Body of pancreas (tissue), 4 donors: ENCODE data around the gene TTI1. TPM values are rescaled to one million over a fixed set of nuclear protein-coding genes. Genes with fewer than 3 reads are reported as not detected.

ENCODE experiments used
- ATAC-seq: fragments of 150-250 bp; one replicate; pipeline ENCODE4 v1.9.1; 2016
- DNase-seq, 4 donors: peaks; one replicate each; pipeline ENCODE4 v3.0.0-alpha.2; 2019
- H3K27ac ChIP-seq, 4 donors: fragments of 200-600 bp; sonication (generic); 1 replicate in 3 of 4; 2 replicates in 1 of 4; pipeline versions ENCODE4 v1.5.1 to v1.6.1; 2016 to 2019; ENCODE audit warnings: mild to moderate bottlenecking in 1 of 4, mixed read lengths in 1 of 4, moderate library complexity in 1 of 4
- H3K27me3 ChIP-seq, 2 donors: fragments of 200-600 bp; sonication (generic); one replicate each; pipeline ENCODE4 v1.6.0; 2016; ENCODE audit warnings: mild to moderate bottlenecking in 1 of 2
- H3K36me3 ChIP-seq, 2 donors: fragments of 200-600 bp; sonication (generic); replicated peaks in 1 of 2; 2 replicates each; pipeline ENCODE4 v1.5.1; 2016; ENCODE audit warnings: low read depth in 2 of 2; ENCODE audit not compliant: insufficient read depth in 1 of 2
- H3K4me1 ChIP-seq: fragments of 200-600 bp; sonication (generic); one replicate; pipeline ENCODE4 v1.6.0; 2016
- H3K4me3 ChIP-seq, 2 donors: fragments of 200-600 bp; sonication (generic); 1 replicate in 1 of 2; 2 replicates in 1 of 2; pipeline ENCODE4 v1.5.1; 2016 to 2019
- H3K9me3 ChIP-seq, 3 donors: fragments of 200-600 bp; sonication (generic); 1 replicate in 2 of 3; 2 replicates in 1 of 3; pipeline ENCODE4 v1.5.1; 2016
- CTCF ChIP-seq, 7 experiments: fragments of 450-650 bp in 4 of 7; fragments of 200-600 bp in 3 of 7; sonication (generic) in 3 of 7; IDR thresholded peaks; one replicate each; pipeline ENCODE4 v1.5.1; 2016 to 2019; ENCODE audit warnings: antibody characterized with exemption in 7 of 7
- POLR2A ChIP-seq, 3 donors: fragments of 450-650 bp; IDR thresholded peaks; one replicate each; pipeline ENCODE4 v1.6.1; 2016; ENCODE audit warnings: antibody characterized with exemption in 3 of 3, mild to moderate bottlenecking in 2 of 3
- WGBS, 2 donors: methylation state at CpG; one replicate each; pipeline ENCODE4 v1.1.5; 2017; 5-methylcytosine and 5-hydroxymethylcytosine counted together
- intact Hi-C: fragments of 100-400 bp; cut with DNase I; formaldehyde crosslinking; loops from one replicate; pipeline ENCODE4 v1.15.1; 2023
- total RNA-seq, 2 donors: library from RNA; depleted of rRNA; stranded (reverse); fragments of >200 nt; gene quantifications; one replicate each; pipeline ENCODE4 v1.1.0, GENCODE V29; 2016

The TTI1 gene
- total RNA-seq, 2 donors from 2014 or later, result 12.2 to 14.0 TPM

DNA sequence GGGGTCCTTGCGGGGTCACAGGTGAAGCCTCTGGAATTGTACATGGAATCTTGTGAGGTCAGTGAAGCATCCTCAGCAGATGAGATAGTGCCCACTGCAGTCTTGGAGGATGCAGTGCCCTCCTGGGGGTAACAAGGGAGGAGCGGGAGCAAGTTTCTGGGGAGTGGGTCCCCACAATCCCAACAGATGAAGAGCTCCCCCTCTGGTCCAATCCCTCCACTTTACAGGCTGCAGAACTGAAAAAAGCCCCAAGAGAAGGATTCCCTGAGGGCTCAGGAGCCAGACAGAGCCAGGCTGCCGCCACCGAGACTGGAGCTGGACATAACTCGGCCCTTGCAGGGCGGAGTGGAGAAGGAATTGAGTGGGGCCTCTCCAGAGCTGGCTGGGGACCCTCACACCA, 52.4 kb downstream of the TTI1 start:
- peaks cover 0 to 4% of the 10 kb centered on the region in 2 donors for H3K36me3 ChIP-seq
- H3K4me1 ChIP-seq, result peaks cover 9% of the 10 kb centered on the region
- TF ChIP-seq CTCF (IDR thresholded peaks at IDR 0.05) (no peak), POLR2A (IDR thresholded peaks at IDR 0.05) (no peak)
- H3K27ac ChIP-seq, result no peak overlapping the region
- intact Hi-C loops, result no loop called here
- no peak overlapping the region for H3K4me3 ChIP-seq
- ATAC-seq (no peak), DNase-seq (no peak)
- H3K27me3 ChIP-seq, result no peaks in the 10 kb centered on the region
- 86 to 91% methylated on average over 4 to 6 of the region's 6 CpGs for WGBS, 2 donors
- H3K9me3 ChIP-seq, result no peaks in the 10 kb centered on the region

DNA sequence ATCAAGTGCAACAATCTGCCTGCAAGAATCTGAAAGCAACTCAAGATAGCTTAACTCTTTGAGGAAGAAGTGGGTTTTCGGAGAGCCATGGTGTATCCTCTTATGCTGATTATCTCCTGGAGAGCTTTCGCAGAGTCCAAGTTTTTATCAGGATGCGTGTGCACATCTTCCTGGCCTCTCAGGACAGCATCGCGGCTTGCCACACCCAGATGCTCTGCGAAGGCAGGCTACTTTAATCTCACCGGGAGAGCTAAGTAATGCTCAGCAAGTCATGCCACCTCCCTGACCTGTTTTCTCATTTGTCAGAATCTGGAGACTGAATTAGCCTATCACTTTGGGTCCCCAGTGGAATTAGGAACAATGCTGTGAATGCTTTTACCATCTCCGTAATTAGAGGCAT, 52.9 kb downstream of the TTI1 start:
- Histone ChIP-seq H3K4me1 (peaks cover 5% of the 10 kb centered on the region), H3K27ac (no peak overlapping the region), H3K4me3 (no peak overlapping the region), H3K36me3 (peaks cover 0 to 4% of the 10 kb centered on the region in 2 donors), H3K9me3 (no peaks in the 10 kb centered on the region), H3K27me3 (no peaks in the 10 kb centered on the region)
- WGBS, 2 donors, result 81 to 90% methylated on average over 8 of the region's 8 CpGs
- no peak for ATAC-seq
- TF ChIP-seq CTCF (IDR thresholded peaks at IDR 0.05) (no peak), POLR2A (IDR thresholded peaks at IDR 0.05) (no peak)
- DNase-seq, result no peak
- intact Hi-C loops, result no loop called here

- no peak for ATAC-seq
- intact Hi-C loops, result no loop called here
- no peak for TF ChIP-seq CTCF (IDR thresholded peaks at IDR 0.05)
- TF ChIP-seq POLR2A (IDR thresholded peaks at IDR 0.05), result no peak
- Histone ChIP-seq H3K27me3 (no peaks in the 10 kb centered on the region), H3K4me3 (no peak overlapping the region), H3K9me3 (no peaks in the 10 kb centered on the region), H3K27ac (no peak overlapping the region), H3K4me1 (peaks cover 4% of the 10 kb centered on the region), H3K36me3 (peaks cover 0 to 4% of the 10 kb centered on the region in 2 donors)
- 90 to 91% methylated on average over 16 of the region's 16 CpGs for WGBS, 2 donors
- DNase-seq, result no peak
Measured at GRCh38 chr20:37979021-37979985, 54.0 kb downstream of the TTI1 start.

DNA sequence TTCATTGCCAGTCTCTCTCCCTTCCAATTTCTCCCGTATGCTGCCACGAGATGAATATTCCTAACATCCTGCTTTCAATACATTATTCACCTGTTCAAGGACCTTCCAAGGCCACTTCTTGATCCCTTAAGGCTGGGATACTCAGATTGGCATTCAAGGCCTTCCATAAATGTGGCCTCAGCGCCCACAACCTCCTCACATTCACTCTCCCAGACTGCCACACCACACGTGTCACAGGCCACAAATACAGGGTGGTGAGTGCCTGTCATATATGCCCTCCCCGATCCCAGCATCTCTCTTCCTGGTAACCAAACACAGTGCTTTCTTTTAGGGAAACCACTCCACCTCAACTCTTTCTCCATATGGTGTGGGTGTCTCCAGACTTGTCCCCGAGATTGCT, 55.5 kb downstream of the TTI1 start:
- no peaks in the 10 kb centered on the region for H3K36me3 ChIP-seq
- TF ChIP-seq POLR2A (IDR thresholded peaks at IDR 0.05) (no peak), CTCF (IDR thresholded peaks at IDR 0.05) (no peak)

More for the DNA sequence above, 55.5 kb downstream of the TTI1 start:
- Histone ChIP-seq H3K9me3 (no peaks in the 10 kb centered on the region), H3K27ac (no peak overlapping the region), H3K4me1 (no peaks in the 10 kb centered on the region), H3K4me3 (no peak overlapping the region), H3K27me3 (no peaks in the 10 kb centered on the region)
- DNase-seq, result no peak
- intact Hi-C loops, result no loop called here
- 74 to 81% methylated on average over 6 of the region's 6 CpGs for WGBS, 2 donors
- no peak for ATAC-seq
